GM23338 (cell line): ENCODE data around the gene SORCS3.

Source experiments
- CREB1 ChIP-seq: fragments of 250-450 bp; sonication (Bioruptor Pico); IDR thresholded peaks from 2 replicates; pipeline ENCODE4 v1.5.0; 2020; ENCODE audit warnings: low read depth, mild to moderate bottlenecking, moderate library complexity
- EZH2 ChIP-seq: fragments of 200-600 bp; sonication (generic); IDR thresholded peaks from one replicate; pipeline ENCODE4 v1.8.0; 2017; ENCODE audit warnings: antibody characterized with exemption, mild to moderate bottlenecking, low read depth; ENCODE audit not compliant: unreplicated experiment
- EZH2phosphoT487 ChIP-seq: fragments of 200-600 bp; sonication (generic); IDR thresholded peaks from one replicate; pipeline ENCODE4 v1.8.1; 2018; ENCODE audit warnings: antibody characterized with exemption; ENCODE audit not compliant: unreplicated experiment
- JUNB ChIP-seq: IDR thresholded peaks from one replicate; pipeline ENCODE4 v1.6.1; 2016; ENCODE audit warnings: antibody characterized with exemption; ENCODE audit not compliant: unreplicated experiment
- POLR2AphosphoS5 ChIP-seq: IDR thresholded peaks from 2 replicates; pipeline ENCODE4 v1.6.1; 2016; ENCODE audit warnings: antibody characterized with exemption, low read depth
- REST ChIP-seq: IDR thresholded peaks from one replicate; pipeline ENCODE4 v1.6.1; 2018; ENCODE audit warnings: antibody characterized with exemption; ENCODE audit not compliant: unreplicated experiment
- ZNF114 ChIP-seq: fragments of 250-450 bp; sonication (Bioruptor Pico); IDR thresholded peaks from 2 replicates; pipeline ENCODE4 v1.5.0; 2020; ENCODE audit warnings: mild to moderate bottlenecking, moderate library complexity
- ZNF331 ChIP-seq: fragments of 250-450 bp; sonication (Bioruptor Pico); IDR thresholded peaks from 2 replicates; pipeline ENCODE4 v1.5.0; 2020; ENCODE audit warnings: low read depth, mild to moderate bottlenecking, moderate library complexity
- TF ChIP-seq, protein P1 (sequence below), 2 experiments: fragments of 200-600 bp in 1 of 2; sonication (generic) in 1 of 2; conservative IDR thresholded peaks; 2 replicates each; pipeline versions ENCODE4 v1.5.1 to v1.6.1; 2016 to 2017; ENCODE audit warnings: antibody characterized with exemption in 2 of 2, low read depth in 2 of 2, mild to moderate bottlenecking in 2 of 2, moderate library complexity in 1 of 2
- TF ChIP-seq, protein P2 (sequence below): fragments of 250-450 bp; sonication (Bioruptor Pico); IDR thresholded peaks from 2 replicates; pipeline ENCODE4 v1.5.0; 2020; ENCODE audit warnings: mild to moderate bottlenecking, moderate library complexity
- TF ChIP-seq, protein P3 (sequence below): IDR thresholded peaks from 2 replicates; pipeline ENCODE4 v1.6.1; 2016; ENCODE audit warnings: antibody characterized with exemption

DNA sequence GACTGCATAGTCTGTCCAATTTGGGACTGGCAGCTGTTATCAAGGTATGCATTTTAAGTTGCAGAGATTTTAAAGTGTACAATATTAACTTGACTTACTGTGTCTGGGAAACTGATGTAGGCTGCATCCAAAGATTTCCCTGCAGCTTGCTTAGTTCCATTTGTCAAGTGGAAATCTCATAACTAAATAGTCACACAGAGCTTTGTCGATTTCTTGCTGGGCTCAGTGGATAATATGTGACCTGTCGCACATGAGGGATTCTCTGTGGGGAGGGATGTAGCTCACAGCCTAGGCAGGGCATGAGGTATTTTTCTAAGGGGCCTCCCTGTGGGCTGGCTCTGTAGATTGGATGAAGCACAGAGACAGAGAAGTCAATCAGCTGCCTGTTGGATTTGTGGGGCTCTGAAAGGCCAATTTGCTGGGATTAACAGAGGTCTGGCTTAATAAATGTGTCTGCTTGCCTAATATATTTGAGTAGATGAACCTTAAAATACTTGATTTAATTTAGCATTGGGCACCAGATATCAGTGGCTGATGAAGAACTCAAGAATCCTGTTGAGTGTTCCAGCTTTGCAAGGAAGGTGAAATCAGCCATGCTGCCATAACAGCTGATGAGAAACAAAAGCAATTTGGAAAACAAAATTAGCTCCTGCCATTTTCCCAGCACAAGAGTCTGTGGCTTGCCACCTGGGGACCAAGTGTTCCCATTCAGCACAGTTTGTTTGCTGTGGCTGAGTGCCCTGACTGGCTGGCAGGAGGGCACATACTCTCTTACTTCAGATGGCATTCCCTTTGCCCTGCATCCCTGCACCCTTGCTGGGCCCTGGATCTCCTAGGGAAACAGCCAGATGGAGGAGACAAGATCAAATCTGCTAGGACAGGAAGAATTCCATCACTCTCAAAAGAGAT, 598.5 kb downstream of the SORCS3 start:
- TF ChIP-seq POLR2AphosphoS5 (no peak), REST (no peak), CREB1 (CRISPR knock-in tag) (no peak), EZH2phosphoT487 (no peak), JUNB (no peak), EZH2 (no peak), ZNF331 (CRISPR knock-in tag) (no peak), ZNF114 (CRISPR knock-in tag) (no peak)
- TF ChIP-seq, protein P1, sequence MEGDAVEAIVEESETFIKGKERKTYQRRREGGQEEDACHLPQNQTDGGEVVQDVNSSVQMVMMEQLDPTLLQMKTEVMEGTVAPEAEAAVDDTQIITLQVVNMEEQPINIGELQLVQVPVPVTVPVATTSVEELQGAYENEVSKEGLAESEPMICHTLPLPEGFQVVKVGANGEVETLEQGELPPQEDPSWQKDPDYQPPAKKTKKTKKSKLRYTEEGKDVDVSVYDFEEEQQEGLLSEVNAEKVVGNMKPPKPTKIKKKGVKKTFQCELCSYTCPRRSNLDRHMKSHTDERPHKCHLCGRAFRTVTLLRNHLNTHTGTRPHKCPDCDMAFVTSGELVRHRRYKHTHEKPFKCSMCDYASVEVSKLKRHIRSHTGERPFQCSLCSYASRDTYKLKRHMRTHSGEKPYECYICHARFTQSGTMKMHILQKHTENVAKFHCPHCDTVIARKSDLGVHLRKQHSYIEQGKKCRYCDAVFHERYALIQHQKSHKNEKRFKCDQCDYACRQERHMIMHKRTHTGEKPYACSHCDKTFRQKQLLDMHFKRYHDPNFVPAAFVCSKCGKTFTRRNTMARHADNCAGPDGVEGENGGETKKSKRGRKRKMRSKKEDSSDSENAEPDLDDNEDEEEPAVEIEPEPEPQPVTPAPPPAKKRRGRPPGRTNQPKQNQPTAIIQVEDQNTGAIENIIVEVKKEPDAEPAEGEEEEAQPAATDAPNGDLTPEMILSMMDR (conservative IDR thresholded peaks at IDR 0.05; ENCODE audit: low read depth in 2 of 2) = no peak
- TF ChIP-seq, protein P2, sequence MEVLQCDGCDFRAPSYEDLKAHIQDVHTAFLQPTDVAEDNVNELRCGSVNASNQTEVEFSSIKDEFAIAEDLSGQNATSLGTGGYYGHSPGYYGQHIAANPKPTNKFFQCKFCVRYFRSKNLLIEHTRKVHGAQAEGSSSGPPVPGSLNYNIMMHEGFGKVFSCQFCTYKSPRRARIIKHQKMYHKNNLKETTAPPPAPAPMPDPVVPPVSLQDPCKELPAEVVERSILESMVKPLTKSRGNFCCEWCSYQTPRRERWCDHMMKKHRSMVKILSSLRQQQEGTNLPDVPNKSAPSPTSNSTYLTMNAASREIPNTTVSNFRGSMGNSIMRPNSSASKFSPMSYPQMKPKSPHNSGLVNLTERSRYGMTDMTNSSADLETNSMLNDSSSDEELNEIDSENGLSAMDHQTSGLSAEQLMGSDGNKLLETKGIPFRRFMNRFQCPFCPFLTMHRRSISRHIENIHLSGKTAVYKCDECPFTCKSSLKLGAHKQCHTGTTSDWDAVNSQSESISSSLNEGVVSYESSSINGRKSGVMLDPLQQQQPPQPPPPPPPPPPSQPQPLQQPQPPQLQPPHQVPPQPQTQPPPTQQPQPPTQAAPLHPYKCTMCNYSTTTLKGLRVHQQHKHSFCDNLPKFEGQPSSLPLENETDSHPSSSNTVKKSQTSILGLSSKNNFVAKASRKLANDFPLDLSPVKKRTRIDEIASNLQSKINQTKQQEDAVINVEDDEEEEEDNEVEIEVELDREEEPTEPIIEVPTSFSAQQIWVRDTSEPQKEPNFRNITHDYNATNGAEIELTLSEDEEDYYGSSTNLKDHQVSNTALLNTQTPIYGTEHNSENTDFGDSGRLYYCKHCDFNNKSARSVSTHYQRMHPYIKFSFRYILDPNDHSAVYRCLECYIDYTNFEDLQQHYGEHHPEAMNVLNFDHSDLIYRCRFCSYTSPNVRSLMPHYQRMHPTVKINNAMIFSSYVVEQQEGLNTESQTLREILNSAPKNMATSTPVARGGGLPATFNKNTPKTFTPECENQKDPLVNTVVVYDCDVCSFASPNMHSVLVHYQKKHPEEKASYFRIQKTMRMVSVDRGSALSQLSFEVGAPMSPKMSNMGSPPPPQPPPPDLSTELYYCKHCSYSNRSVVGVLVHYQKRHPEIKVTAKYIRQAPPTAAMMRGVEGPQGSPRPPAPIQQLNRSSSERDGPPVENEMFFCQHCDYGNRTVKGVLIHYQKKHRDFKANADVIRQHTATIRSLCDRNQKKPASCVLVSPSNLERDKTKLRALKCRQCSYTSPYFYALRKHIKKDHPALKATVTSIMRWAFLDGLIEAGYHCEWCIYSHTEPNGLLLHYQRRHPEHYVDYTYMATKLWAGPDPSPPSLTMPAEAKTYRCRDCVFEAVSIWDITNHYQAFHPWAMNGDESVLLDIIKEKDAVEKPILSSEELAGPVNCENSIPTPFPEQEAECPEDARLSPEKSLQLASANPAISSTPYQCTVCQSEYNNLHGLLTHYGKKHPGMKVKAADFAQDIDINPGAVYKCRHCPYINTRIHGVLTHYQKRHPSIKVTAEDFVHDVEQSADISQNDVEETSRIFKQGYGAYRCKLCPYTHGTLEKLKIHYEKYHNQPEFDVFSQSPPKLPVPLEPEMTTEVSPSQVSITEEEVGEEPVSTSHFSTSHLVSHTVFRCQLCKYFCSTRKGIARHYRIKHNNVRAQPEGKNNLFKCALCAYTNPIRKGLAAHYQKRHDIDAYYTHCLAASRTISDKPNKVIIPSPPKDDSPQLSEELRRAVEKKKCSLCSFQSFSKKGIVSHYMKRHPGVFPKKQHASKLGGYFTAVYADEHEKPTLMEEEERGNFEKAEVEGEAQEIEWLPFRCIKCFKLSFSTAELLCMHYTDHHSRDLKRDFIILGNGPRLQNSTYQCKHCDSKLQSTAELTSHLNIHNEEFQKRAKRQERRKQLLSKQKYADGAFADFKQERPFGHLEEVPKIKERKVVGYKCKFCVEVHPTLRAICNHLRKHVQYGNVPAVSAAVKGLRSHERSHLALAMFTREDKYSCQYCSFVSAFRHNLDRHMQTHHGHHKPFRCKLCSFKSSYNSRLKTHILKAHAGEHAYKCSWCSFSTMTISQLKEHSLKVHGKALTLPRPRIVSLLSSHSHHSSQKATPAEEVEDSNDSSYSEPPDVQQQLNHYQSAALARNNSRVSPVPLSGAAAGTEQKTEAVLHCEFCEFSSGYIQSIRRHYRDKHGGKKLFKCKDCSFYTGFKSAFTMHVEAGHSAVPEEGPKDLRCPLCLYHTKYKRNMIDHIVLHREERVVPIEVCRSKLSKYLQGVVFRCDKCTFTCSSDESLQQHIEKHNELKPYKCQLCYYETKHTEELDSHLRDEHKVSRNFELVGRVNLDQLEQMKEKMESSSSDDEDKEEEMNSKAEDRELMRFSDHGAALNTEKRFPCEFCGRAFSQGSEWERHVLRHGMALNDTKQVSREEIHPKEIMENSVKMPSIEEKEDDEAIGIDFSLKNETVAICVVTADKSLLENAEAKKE = no peak
- TF ChIP-seq, protein P3, sequence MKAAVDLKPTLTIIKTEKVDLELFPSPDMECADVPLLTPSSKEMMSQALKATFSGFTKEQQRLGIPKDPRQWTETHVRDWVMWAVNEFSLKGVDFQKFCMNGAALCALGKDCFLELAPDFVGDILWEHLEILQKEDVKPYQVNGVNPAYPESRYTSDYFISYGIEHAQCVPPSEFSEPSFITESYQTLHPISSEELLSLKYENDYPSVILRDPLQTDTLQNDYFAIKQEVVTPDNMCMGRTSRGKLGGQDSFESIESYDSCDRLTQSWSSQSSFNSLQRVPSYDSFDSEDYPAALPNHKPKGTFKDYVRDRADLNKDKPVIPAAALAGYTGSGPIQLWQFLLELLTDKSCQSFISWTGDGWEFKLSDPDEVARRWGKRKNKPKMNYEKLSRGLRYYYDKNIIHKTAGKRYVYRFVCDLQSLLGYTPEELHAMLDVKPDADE = no peak
